ENCODE data around the gene CBL. TPM values are rescaled to one million over a fixed set of nuclear protein-coding genes. Genes with fewer than 3 reads are reported as not detected.

The CBL gene
- total RNA-seq, 2 experiments from 2014 or later, result 27.0 to 27.5 TPM

DNA sequence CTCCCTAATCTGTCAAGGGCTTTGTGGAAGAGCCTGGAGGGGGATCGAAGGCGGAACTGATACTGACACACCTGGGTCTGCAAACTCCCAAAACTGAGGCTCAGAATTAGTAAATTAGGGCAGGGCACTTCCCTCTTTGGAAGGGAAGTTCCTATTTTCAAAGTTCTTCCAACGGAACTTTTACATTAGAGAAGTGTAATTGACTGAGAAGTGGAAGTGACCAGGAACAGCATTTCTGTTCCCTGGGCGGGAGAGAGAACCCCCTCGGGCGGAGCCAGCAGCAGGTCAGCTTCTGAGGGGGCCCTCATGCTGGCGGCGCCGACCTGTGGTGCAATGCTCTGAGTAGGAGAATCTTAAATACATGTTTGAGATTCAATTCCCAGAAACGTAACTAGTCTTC is 1.1 kb upstream of the CBL start:
- DNase-seq, result no peak
- Mint-ChIP-seq H3K4me3 (peak overlapping the region; percentile 41), H3K9me3 (no peaks in the 10 kb centered on the region), H3K36me3 (ENCODE audit: low read depth) (peaks cover 3% of the 10 kb centered on the region), H3K27ac (no peak overlapping the region), H3K4me1 (ENCODE audit: low read depth) (peaks cover 20% of the 10 kb centered on the region), H3K27me3 (no peaks in the 10 kb centered on the region)
- intact Hi-C loops (cut with micrococcal nuclease), result loop anchor here (2.0 to 10.0 kb wide), 2 partner anchors 80 to 120 kb away; no protein-coding TSS in a partner anchor
- ChIA-PET CTCF (interaction anchor here (0.6 to 5.6 kb wide), 27 partner anchors 8 to 1078 kb away, joined by 3 to 53 read pairs (median 4); partner anchors contain the start of genes C2CD2L, NLRX1 and VPS11), POLR2A (interaction anchor here (1.1 to 2.7 kb wide), 5 partner anchors 12 to 117 kb away, joined by 3 to 15 read pairs (median 5); partner anchors contain the start of gene MCAM)
- TF ChIP-seq, protein P1, sequence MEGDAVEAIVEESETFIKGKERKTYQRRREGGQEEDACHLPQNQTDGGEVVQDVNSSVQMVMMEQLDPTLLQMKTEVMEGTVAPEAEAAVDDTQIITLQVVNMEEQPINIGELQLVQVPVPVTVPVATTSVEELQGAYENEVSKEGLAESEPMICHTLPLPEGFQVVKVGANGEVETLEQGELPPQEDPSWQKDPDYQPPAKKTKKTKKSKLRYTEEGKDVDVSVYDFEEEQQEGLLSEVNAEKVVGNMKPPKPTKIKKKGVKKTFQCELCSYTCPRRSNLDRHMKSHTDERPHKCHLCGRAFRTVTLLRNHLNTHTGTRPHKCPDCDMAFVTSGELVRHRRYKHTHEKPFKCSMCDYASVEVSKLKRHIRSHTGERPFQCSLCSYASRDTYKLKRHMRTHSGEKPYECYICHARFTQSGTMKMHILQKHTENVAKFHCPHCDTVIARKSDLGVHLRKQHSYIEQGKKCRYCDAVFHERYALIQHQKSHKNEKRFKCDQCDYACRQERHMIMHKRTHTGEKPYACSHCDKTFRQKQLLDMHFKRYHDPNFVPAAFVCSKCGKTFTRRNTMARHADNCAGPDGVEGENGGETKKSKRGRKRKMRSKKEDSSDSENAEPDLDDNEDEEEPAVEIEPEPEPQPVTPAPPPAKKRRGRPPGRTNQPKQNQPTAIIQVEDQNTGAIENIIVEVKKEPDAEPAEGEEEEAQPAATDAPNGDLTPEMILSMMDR (IDR thresholded peaks at IDR 0.05), result no peak
- no peak for ATAC-seq

DNA sequence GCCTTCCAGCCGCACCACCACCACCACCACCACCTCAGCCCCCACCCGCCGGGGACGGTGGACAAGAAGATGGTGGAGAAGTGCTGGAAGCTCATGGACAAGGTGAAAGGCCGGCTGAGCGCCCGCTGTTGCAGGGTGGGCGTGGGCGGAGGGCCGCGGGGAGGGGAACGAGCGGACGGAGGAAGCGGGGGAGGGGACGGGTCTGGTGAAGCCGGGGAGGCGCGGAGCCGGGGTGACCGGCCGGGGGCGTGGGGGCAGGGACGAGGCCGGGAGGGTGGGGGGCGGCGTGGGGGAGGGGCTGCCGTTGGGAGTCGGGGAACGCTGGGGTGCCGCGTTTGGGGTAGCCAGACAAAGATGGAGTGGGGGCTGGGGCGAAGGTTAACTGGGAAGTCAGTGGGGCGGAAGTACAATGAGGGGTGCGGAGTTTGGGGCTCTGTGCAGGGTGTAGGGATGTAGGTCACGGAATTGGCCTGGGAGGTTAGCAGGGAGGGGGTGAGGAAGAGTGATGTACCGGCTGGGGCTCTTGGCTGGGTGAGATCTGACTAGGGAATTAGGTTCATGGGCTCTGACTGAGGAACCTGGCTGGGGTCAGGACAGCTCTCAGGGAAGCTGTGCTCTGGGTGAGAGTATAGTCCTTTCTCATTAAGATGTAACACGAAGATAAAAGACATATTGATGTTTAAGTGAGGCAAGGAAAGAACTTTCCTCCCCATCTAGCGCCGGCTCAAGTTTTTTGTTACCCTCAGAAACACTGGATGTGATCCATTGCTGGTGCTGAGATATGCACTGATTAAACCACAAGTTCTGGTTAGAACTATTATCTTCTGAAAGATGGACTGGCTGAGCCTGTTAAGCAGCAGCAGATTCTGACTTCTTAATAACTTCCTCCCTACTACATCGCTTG is 624 bp downstream of the CBL start:
- POLR2A ChIA-PET, result interaction anchor here (0.8 to 2.7 kb wide), 12 partner anchors 10 to 116 kb away, joined by 3 to 15 read pairs (median 4); partner anchors contain the start of gene NLRX1
- intact Hi-C loops (cut with micrococcal nuclease), result loop anchor here (2.0 to 10.0 kb wide), 2 partner anchors 56 to 118 kb away; no protein-coding TSS in a partner anchor
- Mint-ChIP-seq H3K27me3 (no peaks in the 10 kb centered on the region), H3K9me3 (no peaks in the 10 kb centered on the region), H3K4me1 (ENCODE audit: low read depth) (peaks cover 25% of the 10 kb centered on the region), H3K27ac (peak overlapping the region; percentile 89), H3K4me3 (peak overlapping the region; percentile 90), H3K36me3 (ENCODE audit: low read depth) (peaks cover 3% of the 10 kb centered on the region)
- CTCF ChIA-PET, result interaction anchor here (0.6 to 5.6 kb wide), 33 partner anchors 9 to 149 kb away, joined by 3 to 53 read pairs (median 6); partner anchors contain the start of genes C2CD2L, NLRX1 and VPS11
- ATAC-seq, result peak; percentile 41
- peak; percentile 73 for DNase-seq
- TF ChIP-seq, protein P1 (IDR thresholded peaks at IDR 0.05), result no peak

GRCh38 chr11:119207415-119207960 is 1.3 kb downstream of the CBL start:
- Mint-ChIP-seq H3K4me3 (peak overlapping the region; percentile 90), H3K4me1 (ENCODE audit: low read depth) (peaks cover 25% of the 10 kb centered on the region), H3K9me3 (no peaks in the 10 kb centered on the region), H3K27ac (peak overlapping the region; percentile 89), H3K27me3 (no peaks in the 10 kb centered on the region), H3K36me3 (ENCODE audit: low read depth) (peaks cover 3% of the 10 kb centered on the region)
- TF ChIP-seq, protein P1 (IDR thresholded peaks at IDR 0.05), result no peak
- POLR2A ChIA-PET, result interaction anchor here (1.1 to 2.7 kb wide), 4 partner anchors 14 to 115 kb away, joined by 3 to 15 read pairs (median 6); no protein-coding TSS in a partner anchor
- no peak for DNase-seq
- CTCF ChIA-PET, result interaction anchor here (2.6 to 5.6 kb wide), 5 partner anchors 55 to 131 kb away, joined by 13 to 53 read pairs (median 37); no protein-coding TSS in a partner anchor
- intact Hi-C loops (cut with micrococcal nuclease), result loop anchor here (2.0 to 10.0 kb wide), 2 partner anchors 55 to 117 kb away; no protein-coding TSS in a partner anchor
- ATAC-seq, result no peak

- Mint-ChIP-seq H3K9me3 (no peaks in the 10 kb centered on the region), H3K27me3 (no peaks in the 10 kb centered on the region), H3K4me3 (no peak overlapping the region), H3K4me1 (ENCODE audit: low read depth) (peaks cover 31% of the 10 kb centered on the region), H3K36me3 (ENCODE audit: low read depth) (peaks cover 3% of the 10 kb centered on the region), H3K27ac (no peak overlapping the region)
- CTCF ChIA-PET, result interaction anchor here (0.9 to 1.8 kb wide), 2 partner anchors 12 to 54 kb away, joined by 3 to 7 read pairs; no protein-coding TSS in a partner anchor
- DNase-seq (no peak), ATAC-seq (no peak)
- TF ChIP-seq, protein P1 (IDR thresholded peaks at IDR 0.05), result no peak
- POLR2A ChIA-PET, result interaction anchor here (0.6 to 1.3 kb wide), 2 partner anchors 51 to 98 kb away, joined by 3 read pairs; no protein-coding TSS in a partner anchor
- intact Hi-C loops (cut with micrococcal nuclease), result loop anchor here (10.0 kb wide), 1 partner anchor 116 kb away; no protein-coding TSS in a partner anchor
Measured at GRCh38 chr11:119209186-119209585, 3.0 kb downstream of the CBL start.
